H1 (cell line): ENCODE results near the gene KLB. TPM values are rescaled to one million over a fixed set of nuclear protein-coding genes. Genes with fewer than 3 reads are reported as not detected.

Experiments
- CTCF ChIA-PET: fragments of 300-600 bp; sonication (Branson Sonifier 250); formaldehyde crosslinking; loops from one replicate; lab custom pipeline; 2021; ENCODE audit not compliant: partially characterized antibody; lab: Charles Lee
- POLR2A ChIA-PET: fragments of 300-600 bp; sonication (Branson Sonifier 250); formaldehyde crosslinking; loops from one replicate; lab custom pipeline; 2021; ENCODE audit warnings: inconsistent platforms; ENCODE audit not compliant: partially characterized antibody; lab: Charles Lee
- DNase-seq, 2 experiments: peaks; one replicate each; pipeline versions ENCODE4 v3.0.0 to v3.0.0-alpha.2; 2010 to 2022; ENCODE audit warnings: low spot score in 2 of 2, low read depth in 1 of 2, mixed read lengths in 1 of 2
- FAIRE-seq: peaks from 2 replicates; lab custom pipeline; 2011; peaks lifted over from hg19 to GRCh38; lab: Jason Lieb, UNC
- H2AFZ ChIP-seq: 2 replicates; pipeline ENCODE4 v1.8.1; 2012; ENCODE audit warnings: low read length, inconsistent platforms
- H2AK5ac ChIP-seq: 2 replicates; pipeline ENCODE4 v1.6.1; 2013; ENCODE audit warnings: low read depth, low read length
- H2BK120ac ChIP-seq: replicated peaks from 2 replicates; pipeline ENCODE3; 2013; ENCODE audit warnings: low read depth, low read length, inconsistent platforms
- H2BK12ac ChIP-seq: 2 replicates; pipeline ENCODE4 v1.6.1; 2013; ENCODE audit warnings: low read depth, low read length
- H2BK15ac ChIP-seq: 2 replicates; pipeline ENCODE4 v1.6.1; 2013; ENCODE audit warnings: low read length
- H2BK20ac ChIP-seq: 2 replicates; pipeline ENCODE4 v1.6.1; 2013; ENCODE audit warnings: low read length
- H2BK5ac ChIP-seq: 2 replicates; pipeline ENCODE4 v1.6.1; 2013; ENCODE audit warnings: low read depth, low read length
- H3K14ac ChIP-seq: 2 replicates; pipeline ENCODE4 v1.6.1; 2013; ENCODE audit warnings: inconsistent platforms; ENCODE audit not compliant: insufficient read length
- H3K18ac ChIP-seq: 2 replicates; pipeline ENCODE4 v1.6.1; 2013; ENCODE audit warnings: low read length; ENCODE audit errors: extremely low read depth
- H3K23ac ChIP-seq: 2 replicates; pipeline ENCODE4 v1.6.1; 2013; ENCODE audit warnings: inconsistent platforms; ENCODE audit not compliant: insufficient read length
- H3K23me2 ChIP-seq: 2 replicates; pipeline ENCODE4 v1.6.1; 2013; ENCODE audit warnings: low read depth, low read length
- H3K27ac ChIP-seq: 2 replicates; pipeline ENCODE4 v1.6.1; 2011; ENCODE audit warnings: low read depth, low read length, inconsistent platforms
- H3K27me3 ChIP-seq, 4 experiments: replicated peaks in 1 of 4; 1 replicate in 1 of 4; 2 replicates in 3 of 4; pipeline versions ENCODE4 v1.6.1 to v1.8.1; 2011 to 2013; ENCODE audit warnings: low read length in 3 of 4, mild to moderate bottlenecking in 3 of 4, inconsistent platforms in 2 of 4, mixed read lengths in 2 of 4, moderate library complexity in 1 of 4; ENCODE audit not compliant: control insufficient read depth in 3 of 4, insufficient read depth in 3 of 4; ENCODE audit errors: extremely low read depth in 1 of 4
- H3K36me3 ChIP-seq, 4 experiments: 2 replicates each; pipeline versions ENCODE4 v1.6.1 to v1.8.1; 2011 to 2013; ENCODE audit warnings: mild to moderate bottlenecking in 4 of 4, low read length in 3 of 4, moderate library complexity in 2 of 4, control low read depth in 1 of 4, inconsistent platforms in 1 of 4; ENCODE audit not compliant: insufficient read depth in 4 of 4, control insufficient read depth in 2 of 4
- H3K4ac ChIP-seq: replicated peaks from 2 replicates; pipeline ENCODE3; 2013; ENCODE audit warnings: low read length, low read depth, mixed read lengths, inconsistent platforms; ENCODE audit not compliant: insufficient read length
- H3K4me1 ChIP-seq, 4 experiments: replicated peaks in 1 of 4; 1 replicate in 1 of 4; 2 replicates in 3 of 4; pipeline versions ENCODE4 v1.6.1 to v1.8.1; 2011 to 2013; ENCODE audit warnings: low read length in 3 of 4, inconsistent platforms in 2 of 4, mixed read lengths in 1 of 4; ENCODE audit not compliant: insufficient read depth in 4 of 4, control insufficient read depth in 3 of 4
- H3K4me2 ChIP-seq, 2 experiments: 2 replicates each; pipeline versions ENCODE4 v1.6.1 to v1.8.1; 2011 to 2013; ENCODE audit warnings: low read depth in 2 of 2, low read length in 2 of 2, control low read depth in 1 of 2, inconsistent platforms in 1 of 2, mild to moderate bottlenecking in 1 of 2; ENCODE audit not compliant: insufficient read depth in 1 of 2
- H3K4me3 ChIP-seq, 4 experiments: fragments of 200-600, 300-600 bp in 1 of 4; sonication (generic), shearing (Covaris generic), sonication (Bioruptor Twin) in 1 of 4; 2 replicates each; pipeline versions ENCODE4 v1.5.1 to v1.8.1; 2011 to 2016; ENCODE audit warnings: low read length in 4 of 4, low read depth in 3 of 4, control low read depth in 2 of 4, inconsistent platforms in 2 of 4, mild to moderate bottlenecking in 2 of 4, mixed read lengths in 1 of 4, moderate library complexity in 1 of 4; ENCODE audit not compliant: insufficient read depth in 2 of 4; ENCODE audit errors: extremely low read depth in 1 of 4
- H3K56ac ChIP-seq: replicated peaks from 2 replicates; pipeline ENCODE3; 2013; ENCODE audit warnings: low read depth, mild to moderate bottlenecking, mixed read lengths, low read length, inconsistent platforms; ENCODE audit not compliant: insufficient read length
- H3K79me1 ChIP-seq: 2 replicates; pipeline ENCODE4 v1.6.1; 2013; ENCODE audit warnings: low read depth, low read length, control low read depth
- H3K79me2 ChIP-seq, 2 experiments: 2 replicates each; pipeline versions ENCODE4 v1.6.1 to v1.8.1; 2012 to 2013; ENCODE audit warnings: low read length in 2 of 2, mild to moderate bottlenecking in 2 of 2, inconsistent platforms in 1 of 2; ENCODE audit not compliant: insufficient read depth in 2 of 2, control insufficient read depth in 1 of 2
- H3K9ac ChIP-seq, 4 experiments: replicated peaks in 1 of 4; 1 replicate in 1 of 4; 2 replicates in 3 of 4; pipeline versions ENCODE4 v1.6.1 to v1.8.1; 2011 to 2013; ENCODE audit warnings: low read depth in 3 of 4, low read length in 3 of 4, control low read depth in 2 of 4, mild to moderate bottlenecking in 2 of 4, moderate library complexity in 2 of 4, inconsistent platforms in 1 of 4; ENCODE audit errors: extremely low read depth in 1 of 4
- H3K9me3 ChIP-seq, 2 experiments: 2 replicates each; pipeline versions ENCODE4 v1.6.1 to v1.8.1; 2012 to 2013; ENCODE audit warnings: mild to moderate bottlenecking in 2 of 2, moderate library complexity in 2 of 2, control low read depth in 1 of 2, inconsistent platforms in 1 of 2, low read depth in 1 of 2, low read length in 1 of 2, mixed read lengths in 1 of 2; ENCODE audit not compliant: insufficient read depth in 2 of 2
- H4K20me1 ChIP-seq, 2 experiments: replicated peaks in 1 of 2; 2 replicates each; pipeline versions ENCODE3 to v1.8.1; 2011 to 2013; ENCODE audit warnings: inconsistent platforms in 2 of 2, low read length in 2 of 2, mild to moderate bottlenecking in 1 of 2; ENCODE audit not compliant: insufficient read depth in 2 of 2, control insufficient read depth in 1 of 2
- H4K5ac ChIP-seq: 2 replicates; pipeline ENCODE4 v1.6.1; 2013; ENCODE audit warnings: low read length, low read depth, mixed read lengths, inconsistent platforms; ENCODE audit not compliant: insufficient read length
- H4K8ac ChIP-seq: 2 replicates; pipeline ENCODE4 v1.8.0; 2013; ENCODE audit warnings: mild to moderate bottlenecking, moderate library complexity, low read length, inconsistent platforms; ENCODE audit not compliant: insufficient read depth; ENCODE audit errors: extremely low read depth
- H4K91ac ChIP-seq: replicated peaks from 2 replicates; pipeline ENCODE3; 2013; ENCODE audit warnings: low read length, mixed read lengths, inconsistent platforms; ENCODE audit not compliant: insufficient read length
- MAFK ChIP-seq: IDR thresholded peaks from 2 replicates; pipeline ENCODE4 v1.6.1; 2012; ENCODE audit warnings: low read depth, mild to moderate bottlenecking, improper control_type of control experiment, low read length
- SP4 ChIP-seq: IDR thresholded peaks from 2 replicates; pipeline ENCODE4 v1.6.1; 2012; ENCODE audit warnings: low read length, inconsistent platforms
- WGBS, 2 experiments: shearing (Covaris generic) in 1 of 2; methylation state at CpG; one replicate each; pipeline versions ENCODE4 v1.1.6 to v1.1.7; 2013 to 2015; ENCODE audit warnings: low lambda C conversion rate in 2 of 2, mixed read lengths in 2 of 2, inconsistent platforms in 1 of 2, low coverage in 1 of 2, missing lambda C conversion rate in 1 of 2; ENCODE audit not compliant: insufficient replicate concordance in 2 of 2, insufficient coverage in 1 of 2, insufficient read length in 1 of 2; ENCODE audit errors: extremely low coverage in 1 of 2, missing lambda C conversion rate in 1 of 2; 5-methylcytosine and 5-hydroxymethylcytosine counted together
- polyA plus RNA-seq, 7 experiments: library from polyadenylated mRNA; depleted of rRNA in 3 of 7; stranded (reverse) in 5 of 7; unstranded in 2 of 7; fragments of >200 nt in 5 of 7; fragments of 200-250 nt in 2 of 7; gene quantifications; 1 replicate in 5 of 7; 2 replicates in 1 of 7; 4 replicates in 1 of 7; pipeline versions ENCODE4 v1.2.1 to v1.2.3, GENCODE V29; 2011 to 2013; ENCODE audit warnings: missing spikeins in 2 of 7, mixed read lengths in 2 of 7
- total RNA-seq: library from RNA; stranded (reverse); fragmentation: NEBNext Ultra II Directional; extraction: Animal tissue kit (Norgen Biotek cat#: 25700); gene quantifications from 2 replicates; pipeline ENCODE4 v1.2.1, GENCODE V29; 2021

Gene KLB
- total and polyA plus RNA-seq, 2 of the 8 experiments (the other 6 are each of a cell fraction or from before 2014, with no cell fraction given), result 0.03 TPM; not detected in 1

GRCh38 chr4:39427520-39428114 is 20.9 kb downstream of the KLB start:
- Histone ChIP-seq H2BK20ac (no peak overlapping the region), H3K27me3 (no peaks in the 10 kb centered on the region)
- TF ChIP-seq SP4 (no peak), MAFK (peak; percentile 57; the same call in 1 of the 2 replicates)
- TF ChIP-seq, all 59 proteins: peak for 1
- Histone ChIP-seq H3K4ac (no peak overlapping the region), H3K4me2 (no peak overlapping the region), H4K8ac (no peak overlapping the region), H3K4me1 (no peaks in the 10 kb centered on the region), H2BK12ac (no peak overlapping the region), H2BK5ac (no peak overlapping the region), H3K79me1 (no peaks in the 10 kb centered on the region), H4K5ac (no peak overlapping the region), H3K9ac (no peak overlapping the region), H4K20me1 (no peaks in the 10 kb centered on the region), H3K56ac (no peak overlapping the region), H2BK15ac (no peak overlapping the region), H2AFZ (no peak overlapping the region), H3K27ac (no peak overlapping the region), H3K18ac (no peak overlapping the region), H3K14ac (no peak overlapping the region), H2BK120ac (no peak overlapping the region), H3K23ac (no peak overlapping the region), H3K36me3 (no peaks in the 10 kb centered on the region), H3K9me3 (no peaks in the 10 kb centered on the region), H3K23me2 (no peaks in the 10 kb centered on the region), H3K4me3 (no peak overlapping the region), H3K79me2 (no peaks in the 10 kb centered on the region), H2AK5ac (no peak overlapping the region), H4K91ac (no peak overlapping the region)
- CTCF ChIA-PET, result interaction anchor here (2.5 kb wide), 1 partner anchor 9 kb away, joined by 10 read pairs; no protein-coding TSS in a partner anchor
- POLR2A ChIA-PET, result interaction anchor here (0.9 to 1.0 kb wide), 2 partner anchors 24 to 31 kb away, joined by 3 to 4 read pairs; partner anchors contain the start of genes LIAS and RPL9
- FAIRE-seq (no peak), DNase-seq (no peak)
- WGBS, 2 experiments, result 89% methylated on average over 10 of the region's 10 CpGs; no CpG with 5 or more reads in 1 of the 2 experiments
